Skin of body (tissue), 2 donors: ENCODE data around the gene ZBTB16. TPM values are rescaled to one million over a fixed set of nuclear protein-coding genes. Genes with fewer than 3 reads are reported as not detected.

Source experiments
- DNase-seq: peaks from one replicate; lab custom pipeline; 2025; lab: John Stamatoyannopoulos, UW
- total RNA-seq: library from RNA; depleted of rRNA; stranded (reverse); fragments of >200 nt; gene quantifications from one replicate; pipeline ENCODE4 v1.2.3, GENCODE V29; 2014

The ZBTB16 gene
- total RNA-seq, 1 donor from 2014 or later, result 25.6 TPM

DNA sequence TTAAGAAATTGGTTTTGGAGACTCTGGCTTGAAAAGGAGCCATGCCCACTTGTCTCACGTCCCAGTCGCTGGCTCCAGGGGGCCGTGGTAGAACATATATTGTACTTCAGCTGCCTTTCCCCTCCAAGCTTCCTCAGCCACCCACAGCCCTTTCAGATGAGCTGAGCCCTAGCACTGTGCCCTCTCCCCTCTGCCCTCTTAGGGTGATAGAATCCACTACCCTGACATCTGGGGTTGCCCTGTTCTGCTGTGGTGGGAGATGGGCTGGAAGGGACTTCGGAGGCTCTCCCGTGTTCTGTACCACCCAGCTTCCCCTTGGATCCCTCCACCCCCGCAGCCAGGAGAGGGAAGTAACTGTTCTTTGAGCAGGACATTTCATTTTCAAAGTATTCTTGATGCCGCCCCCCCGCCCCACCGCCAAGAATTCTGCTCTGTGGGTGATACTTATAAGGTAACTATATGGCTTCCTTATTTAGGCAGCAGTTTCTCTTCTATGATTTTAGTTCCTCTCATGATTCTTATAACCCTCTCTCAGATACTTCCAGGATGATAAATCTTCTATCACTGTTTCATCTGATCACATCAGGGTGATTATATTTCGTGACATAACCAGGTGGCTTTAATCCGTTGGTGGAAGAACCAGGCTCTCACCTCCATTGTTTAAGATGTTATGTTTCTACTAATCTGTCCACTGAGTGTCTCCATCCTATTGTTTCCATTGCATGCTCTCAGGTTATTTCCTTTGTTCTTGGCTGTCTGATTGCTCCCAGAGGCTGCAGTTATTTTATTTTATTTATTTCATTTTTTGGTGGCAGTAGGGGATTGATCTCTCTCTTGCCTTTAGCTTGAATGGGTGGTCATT lies 24.1 kb downstream of the ZBTB16 start:
- DNase-seq, result no peak

DNA sequence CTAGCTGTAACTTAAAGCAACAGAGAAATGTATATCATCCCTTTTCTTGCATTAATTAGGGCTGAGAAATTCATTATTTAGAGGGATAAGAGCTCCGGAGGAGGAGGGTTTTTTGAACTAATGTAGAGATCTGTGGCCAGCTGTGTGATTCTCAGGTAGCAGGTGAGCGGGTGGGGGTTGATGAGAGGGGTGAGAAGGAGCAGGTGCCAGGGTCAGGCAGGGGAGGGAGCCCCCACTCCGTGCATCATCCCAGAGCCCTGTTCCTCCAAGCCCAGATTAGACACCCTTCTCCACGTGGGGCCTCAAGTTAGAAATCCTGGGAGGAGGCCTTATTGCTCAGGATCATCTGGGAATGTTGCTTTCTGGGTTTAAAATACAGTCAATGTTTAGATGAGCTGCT lies 24.9 kb downstream of the ZBTB16 start:
- no peak for DNase-seq

DNA sequence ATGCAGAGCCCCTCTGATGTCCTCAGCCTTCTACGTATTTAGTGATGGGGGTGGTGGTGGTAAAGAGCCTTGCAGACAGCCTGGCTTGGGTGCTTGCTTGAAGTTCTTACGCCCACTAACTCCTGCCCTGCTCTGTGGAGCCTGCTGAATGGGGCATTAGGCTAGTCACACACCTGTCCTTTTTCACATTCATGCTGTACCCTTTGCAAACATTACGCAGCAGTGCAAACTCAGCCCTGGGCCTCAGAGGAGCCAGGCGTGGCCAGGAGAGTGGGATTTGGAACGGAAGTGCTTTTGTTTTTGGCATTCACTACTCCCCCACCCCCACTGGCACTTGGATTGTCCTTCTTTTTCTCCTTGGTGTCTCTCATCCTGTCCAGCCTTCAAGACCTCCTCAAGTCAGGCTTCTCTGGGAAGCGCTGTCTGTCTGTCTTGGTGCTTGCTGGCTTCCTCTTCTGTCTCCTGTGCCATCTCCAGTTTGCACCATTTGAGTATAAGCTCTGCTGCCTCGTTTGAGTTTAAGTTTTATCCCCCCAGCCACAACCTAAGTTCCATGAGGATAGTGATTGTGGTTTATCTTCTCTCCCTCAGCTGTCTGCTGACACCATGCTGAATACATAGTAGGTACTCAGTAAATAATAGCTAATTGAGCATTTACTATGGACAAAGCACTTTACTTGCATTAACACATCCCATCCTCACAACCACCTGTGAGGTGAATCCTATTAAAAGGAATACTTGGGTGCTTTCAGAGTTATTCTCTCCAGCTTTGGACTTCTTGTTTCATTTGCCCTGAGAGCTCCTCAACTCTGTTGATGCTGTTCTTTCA lies 26.7 kb downstream of the ZBTB16 start:
- no peak for DNase-seq

DNA sequence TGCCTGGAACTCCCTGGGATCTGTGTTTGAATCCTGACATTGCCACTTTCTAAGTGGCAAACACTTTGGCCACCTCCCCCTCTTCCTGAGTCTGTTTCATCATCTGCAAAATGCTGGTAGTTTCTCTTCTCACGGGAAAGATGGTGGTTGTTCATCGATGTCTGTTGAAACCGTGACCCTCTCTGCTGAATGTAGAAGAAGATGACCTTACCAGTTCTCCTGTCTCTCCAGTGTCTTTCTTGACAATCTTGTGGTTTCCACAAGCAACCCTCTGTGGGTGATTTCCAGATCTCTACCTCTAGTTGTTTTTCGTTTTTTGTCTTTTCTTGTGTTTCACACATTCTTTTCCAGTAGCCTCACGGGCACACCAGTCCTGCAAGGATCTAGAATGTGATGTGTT lies 27.5 kb downstream of the ZBTB16 start:
- DNase-seq, result no peak

DNA sequence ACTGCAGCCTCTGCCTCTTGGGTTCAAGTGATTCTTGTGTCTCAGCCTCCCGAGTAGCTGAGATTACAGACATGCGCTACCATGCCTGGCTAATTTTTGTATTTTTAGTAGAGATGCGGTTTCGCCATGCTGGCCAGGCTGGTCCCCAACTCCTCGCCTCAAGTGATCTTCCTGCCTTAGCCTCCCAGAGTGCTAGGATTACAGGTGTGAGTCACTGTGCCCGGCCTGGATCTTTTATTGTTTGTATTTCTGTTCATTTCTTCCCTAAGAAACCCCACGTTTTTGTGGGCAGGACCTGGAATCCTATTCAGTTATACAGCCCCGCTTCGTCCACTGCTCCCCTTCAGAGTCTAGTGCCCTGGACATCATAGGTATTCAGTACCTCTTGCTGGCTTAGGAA lies 28.7 kb downstream of the ZBTB16 start:
- DNase-seq, result no peak

DNA sequence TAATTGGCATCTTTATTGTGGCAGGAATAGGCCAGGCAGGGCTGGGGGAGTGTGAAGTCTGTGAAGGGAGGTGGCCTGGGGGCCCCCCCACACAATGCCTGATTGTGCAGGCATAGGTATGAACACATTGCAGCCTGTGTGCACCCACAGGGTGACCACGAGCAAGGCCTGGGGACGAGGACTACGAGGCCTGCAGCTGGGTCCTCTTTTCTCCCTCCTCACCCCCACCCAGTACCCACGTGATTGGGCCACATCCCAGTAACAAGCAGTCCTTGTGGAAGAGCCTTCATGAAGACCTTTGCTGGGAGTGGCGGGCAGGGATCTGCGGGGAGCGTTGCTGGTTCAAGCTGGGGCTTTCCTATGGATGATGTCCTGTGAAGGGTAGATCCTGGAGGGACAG lies 29.3 kb downstream of the ZBTB16 start:
- no peak for DNase-seq

DNA sequence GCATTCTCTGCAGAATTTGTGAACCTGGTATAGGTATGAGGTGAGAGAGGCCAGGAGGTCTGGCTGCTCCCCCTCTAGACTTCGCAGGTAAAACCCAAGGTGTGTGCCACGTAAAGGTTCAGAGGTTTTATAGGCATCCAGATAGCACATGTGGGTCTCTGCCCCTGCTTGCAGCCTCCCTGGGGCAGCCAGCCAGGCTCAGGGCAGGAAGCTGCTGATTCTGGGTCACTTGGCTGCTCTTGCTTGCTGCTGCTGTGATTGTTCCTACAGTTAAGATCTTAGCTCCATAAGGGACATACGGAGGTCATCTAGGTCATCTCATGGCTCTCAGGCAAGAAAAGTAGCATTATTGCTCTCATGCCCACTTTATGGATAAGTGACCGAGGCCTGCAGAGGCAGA lies 30.2 kb downstream of the ZBTB16 start:
- no peak for DNase-seq

DNA sequence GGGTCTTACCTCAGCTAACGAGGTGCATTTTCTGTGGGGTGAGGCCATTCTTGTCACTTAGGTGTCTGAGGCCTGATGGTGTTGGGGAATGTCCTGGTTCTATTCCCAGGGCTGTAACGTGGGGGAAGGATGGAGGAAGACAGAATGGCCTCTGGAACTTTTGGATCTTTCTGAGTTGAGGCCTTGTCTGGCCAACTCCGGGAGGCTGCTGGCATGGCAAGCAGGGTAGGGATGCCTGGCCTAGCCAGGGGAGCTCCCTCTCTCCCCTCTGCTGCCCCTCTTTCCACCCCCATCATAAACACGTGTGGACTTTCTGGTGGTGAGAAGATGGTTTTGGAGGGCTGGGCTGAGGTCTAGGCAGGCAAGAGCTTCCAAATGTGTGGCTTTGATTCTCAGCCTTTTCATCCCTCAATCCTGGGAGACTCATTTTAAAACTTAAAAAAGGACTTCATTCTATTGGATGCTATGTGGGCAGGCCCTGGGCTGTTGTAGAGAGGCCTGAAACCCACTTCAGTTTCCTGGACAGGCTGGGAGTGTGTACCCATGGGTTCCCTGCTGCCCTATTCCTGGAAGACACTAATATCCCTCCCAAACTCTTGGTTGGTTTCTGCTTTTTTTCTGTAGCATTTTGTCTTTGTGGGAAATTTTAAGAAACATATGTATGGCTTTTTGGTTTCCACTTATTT lies 30.9 kb downstream of the ZBTB16 start:
- DNase-seq, result no peak

DNA sequence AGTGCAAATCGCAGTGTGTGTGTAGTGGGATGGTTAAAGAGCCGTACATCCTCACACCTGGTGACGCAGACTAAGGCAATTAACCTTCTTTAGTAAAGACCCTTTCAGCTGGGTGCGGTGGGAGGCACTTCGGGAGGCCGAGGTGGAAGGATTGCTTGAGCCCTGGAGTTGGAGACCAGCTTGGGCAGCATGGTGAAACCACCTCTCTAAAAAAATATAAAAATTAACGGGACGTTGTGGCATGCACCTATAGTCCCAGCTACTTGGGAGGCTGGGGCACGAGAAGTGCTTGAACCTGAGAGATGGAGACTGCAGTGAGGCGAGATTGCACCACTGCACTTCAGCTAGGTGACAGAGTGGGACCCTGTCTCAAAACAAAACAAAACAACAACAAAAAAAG lies 31.5 kb downstream of the ZBTB16 start:
- no peak for DNase-seq

DNA sequence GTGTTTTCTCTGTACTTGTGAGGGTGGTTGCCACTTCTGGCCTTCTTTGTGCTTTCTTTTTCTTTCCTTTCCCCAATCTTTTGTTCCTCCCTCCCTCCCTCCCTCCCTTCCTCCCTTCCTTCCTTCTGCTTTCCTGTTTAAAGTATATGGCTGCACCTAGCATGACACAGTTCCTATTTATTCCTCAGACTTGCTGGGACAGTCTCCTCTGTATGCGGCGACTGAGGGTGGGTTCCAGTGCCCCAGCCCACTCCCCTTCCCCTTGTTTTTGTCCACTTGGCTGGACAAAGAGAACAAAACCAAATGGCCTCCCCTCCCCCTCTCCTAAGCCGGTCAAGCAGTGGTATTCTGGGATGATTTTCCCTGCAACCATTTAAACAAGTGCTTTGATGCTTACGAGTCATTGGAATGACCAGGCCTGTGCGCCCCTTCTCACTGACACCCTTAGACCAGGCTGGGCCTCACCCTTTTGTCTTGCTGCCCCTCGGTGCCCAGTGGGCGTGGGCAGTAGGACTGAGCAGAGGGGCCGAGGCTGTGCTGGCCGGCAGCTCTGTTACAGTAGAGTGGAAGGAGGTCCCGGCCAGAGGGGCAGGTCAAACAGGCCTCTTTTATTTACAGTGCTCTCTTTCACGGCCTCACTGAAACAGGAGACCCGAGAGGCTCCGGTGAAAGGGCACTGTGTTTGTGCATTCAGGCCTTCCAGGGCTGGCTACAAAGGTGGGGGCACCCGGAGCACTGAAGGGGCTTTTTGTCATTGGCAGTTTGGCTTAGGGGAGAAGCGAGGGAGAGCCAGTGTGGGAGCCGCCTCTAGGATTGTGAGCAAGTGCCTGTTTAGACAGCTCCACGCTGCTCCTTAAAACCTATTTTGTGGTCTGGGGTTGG lies 32.2 kb downstream of the ZBTB16 start:
- no peak for DNase-seq

DNA sequence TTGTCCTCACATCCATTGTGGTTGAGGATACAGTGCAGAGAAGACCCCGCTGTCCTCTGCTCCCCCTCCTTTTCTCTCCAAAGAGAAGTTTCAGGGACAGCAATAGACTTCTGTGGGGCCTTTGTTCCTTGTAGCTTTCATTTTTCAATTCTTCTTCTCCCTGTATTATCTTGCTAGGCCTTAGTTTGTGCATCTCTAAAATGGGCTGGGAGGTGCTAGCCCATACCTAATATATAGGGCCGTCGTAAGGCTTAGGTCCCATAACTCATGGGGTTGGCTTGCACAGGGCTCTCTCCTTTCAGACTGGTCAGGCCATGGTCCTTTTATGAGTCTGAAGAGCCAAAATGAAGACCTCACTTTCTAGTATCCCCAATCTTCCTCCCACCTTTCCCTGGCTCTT lies 33.0 kb downstream of the ZBTB16 start:
- DNase-seq, result no peak

DNA sequence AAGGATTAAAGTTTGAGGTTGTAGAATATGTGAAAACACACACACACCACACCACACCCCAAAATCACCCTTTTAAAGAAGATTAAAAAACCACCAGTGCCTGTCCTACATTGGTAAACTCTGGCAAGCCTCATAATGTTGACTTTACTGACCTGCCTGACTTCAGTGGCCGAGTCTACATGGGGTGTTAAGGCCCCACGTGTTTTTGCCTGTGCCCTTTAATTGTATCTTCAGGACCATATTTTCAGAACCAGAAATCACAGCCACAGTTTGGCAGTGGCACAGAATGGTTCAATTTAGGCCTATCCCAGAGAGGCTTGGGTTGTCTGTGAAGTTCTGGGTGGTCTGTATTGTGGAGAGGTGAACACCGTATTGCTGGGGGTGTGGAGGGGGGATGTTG lies 33.4 kb downstream of the ZBTB16 start:
- DNase-seq, result no peak

DNA sequence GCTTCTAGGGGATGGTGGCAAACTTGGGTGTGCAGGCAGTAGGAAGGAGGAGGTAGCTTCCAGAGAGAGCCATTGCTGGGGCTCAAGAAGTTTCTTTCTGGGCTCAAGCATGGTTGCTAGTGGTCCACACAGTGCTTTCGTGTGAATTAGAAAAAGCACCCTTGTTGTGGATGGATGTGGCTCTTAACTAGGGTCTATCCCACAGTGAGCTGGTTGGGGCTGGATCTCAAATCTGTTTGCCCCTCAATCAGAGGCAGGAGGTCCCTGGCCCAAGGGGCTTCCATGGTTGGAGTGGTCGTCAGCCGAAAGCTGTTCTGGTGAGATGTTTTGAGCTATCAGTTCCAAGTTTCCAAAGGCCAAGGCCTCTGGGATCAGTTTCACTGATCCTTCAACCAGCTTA lies 35.0 kb downstream of the ZBTB16 start:
- no peak for DNase-seq

DNA sequence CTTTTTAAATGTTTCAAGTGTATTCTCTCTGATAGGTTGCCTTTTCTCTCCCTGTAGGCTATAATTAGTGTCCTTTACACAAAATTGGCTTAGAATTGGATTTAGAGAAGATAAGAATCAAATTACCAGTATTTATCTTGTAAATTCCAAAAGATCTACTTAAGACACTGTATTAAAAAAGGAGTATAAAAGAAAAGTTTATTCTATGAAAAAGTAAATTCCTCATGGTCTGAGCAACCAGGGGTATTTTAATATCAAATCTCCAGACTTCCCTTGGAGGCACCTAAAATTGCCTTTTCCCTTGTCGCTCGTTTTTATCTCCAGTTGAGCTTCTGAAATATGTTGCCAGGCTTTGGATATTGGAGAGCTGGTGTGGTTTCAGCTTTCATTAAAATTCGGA lies 36.4 kb downstream of the ZBTB16 start:
- no peak for DNase-seq

DNA sequence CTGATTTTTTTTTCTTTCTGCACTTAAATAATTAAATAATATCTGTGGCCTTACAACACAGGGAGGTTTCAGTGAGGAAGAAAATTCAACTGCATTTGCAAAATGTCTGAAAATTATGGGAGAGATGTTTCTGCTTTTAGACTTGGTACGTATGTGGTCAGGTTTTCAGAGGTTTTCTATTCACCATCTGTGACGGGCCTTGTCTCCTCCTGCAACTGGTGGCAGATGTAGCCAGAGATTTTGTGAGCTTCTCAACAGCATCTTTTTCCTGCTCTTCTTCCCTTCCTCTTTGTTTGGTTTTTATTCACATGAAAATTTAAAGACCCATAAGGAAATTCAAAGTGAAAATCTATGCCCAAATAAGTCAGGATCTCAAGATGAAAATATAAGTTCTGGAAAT lies 38.3 kb downstream of the ZBTB16 start:
- no peak for DNase-seq

DNA sequence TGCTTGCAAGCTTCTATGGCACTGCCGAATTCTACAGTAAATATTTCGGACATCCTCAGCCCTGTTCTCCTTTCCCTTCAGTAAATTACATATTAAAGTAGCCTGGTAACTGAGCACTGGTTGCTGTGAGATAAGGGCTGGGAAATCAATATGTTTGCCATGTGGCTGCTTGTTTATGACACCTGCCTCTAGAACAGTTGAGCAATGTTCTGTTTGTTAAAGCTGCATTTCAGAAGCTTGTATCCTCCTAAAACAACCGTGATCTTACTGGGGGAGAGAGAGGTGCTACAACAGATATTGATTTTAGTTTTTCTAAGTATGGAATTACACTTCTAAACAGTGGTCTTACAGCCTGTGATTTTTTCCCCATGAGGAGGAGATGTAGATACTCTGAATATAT lies 39.4 kb downstream of the ZBTB16 start:
- no peak for DNase-seq

DNA sequence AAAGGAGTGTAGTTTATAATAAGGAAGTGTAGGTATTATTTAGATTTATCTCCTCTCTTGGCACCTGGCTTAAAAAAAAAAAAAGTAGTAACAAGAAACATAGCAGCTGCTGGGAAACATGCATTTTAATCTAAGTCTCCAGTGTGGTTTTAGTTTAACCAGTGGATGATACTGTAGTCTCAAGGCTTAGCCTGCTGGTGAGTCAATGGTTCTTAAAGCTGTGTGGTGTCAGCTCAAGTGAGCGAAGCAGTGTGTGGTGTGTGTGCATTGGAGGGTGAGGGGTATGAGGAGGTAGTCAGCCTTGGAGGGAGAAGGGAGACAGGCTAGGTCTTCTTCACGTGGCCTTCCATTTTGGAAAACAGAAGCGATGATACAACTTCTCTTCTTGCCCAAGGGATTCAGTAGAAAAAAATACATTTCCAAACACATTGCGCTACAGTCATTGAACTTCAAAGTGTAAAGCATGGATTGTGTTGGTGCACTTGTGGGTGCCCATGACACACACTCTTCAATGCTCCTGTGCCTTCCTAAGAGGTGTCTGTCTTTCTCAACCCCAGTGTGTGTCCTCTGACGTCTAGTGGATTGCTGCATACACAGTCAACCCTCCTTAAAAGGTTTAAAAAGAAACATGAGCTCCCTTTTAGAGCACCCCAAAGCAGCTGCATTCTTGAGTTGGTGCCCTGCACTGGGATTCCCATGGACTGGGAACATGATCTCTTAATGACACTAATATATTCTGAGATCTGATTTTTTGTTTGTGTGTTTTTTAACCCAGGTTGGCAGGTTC lies 40.1 kb downstream of the ZBTB16 start:
- DNase-seq, result no peak

DNA sequence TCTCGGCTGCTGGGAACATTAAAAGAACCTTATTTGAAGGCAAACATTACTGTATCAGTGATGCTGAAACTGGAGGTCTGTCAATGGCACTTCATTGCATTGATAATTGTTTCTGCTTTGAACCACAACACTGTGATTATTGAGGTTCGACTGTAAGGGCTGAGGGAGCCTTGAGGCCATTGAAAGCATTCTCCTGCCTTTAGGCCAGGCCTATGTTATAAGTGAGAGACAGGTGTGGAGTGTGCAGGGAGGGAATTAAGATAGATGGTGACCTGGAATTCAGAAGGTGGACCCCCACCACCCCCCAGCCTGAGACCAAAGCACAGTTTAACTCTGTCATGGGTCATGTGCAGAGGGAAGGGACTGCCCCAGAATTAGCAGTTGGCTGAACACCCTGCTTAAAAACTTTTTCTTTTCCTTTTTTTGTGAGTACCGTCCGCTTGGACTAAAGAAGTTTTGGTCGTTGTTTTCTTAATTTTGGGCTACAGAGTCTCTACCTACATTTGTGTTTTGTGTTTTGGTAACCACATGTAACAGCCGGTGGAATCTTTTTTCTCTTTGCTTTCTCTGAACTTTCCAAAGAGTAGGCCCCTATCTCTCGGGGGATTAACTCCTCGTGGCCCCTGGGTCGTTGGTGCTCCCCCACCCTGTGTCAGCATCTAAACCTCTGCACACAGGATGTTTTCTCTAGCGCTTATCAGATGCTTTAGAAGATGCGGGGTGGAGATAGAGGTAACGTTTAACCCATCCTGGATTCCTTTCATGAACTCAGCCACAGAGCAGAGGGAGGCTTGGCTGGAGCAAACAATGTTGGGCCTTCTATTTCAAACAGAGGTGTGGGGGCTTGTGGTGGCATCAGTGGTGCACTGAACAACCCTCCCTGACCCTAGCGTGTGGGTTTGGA lies 43.7 kb downstream of the ZBTB16 start:
- DNase-seq, result no peak

DNA sequence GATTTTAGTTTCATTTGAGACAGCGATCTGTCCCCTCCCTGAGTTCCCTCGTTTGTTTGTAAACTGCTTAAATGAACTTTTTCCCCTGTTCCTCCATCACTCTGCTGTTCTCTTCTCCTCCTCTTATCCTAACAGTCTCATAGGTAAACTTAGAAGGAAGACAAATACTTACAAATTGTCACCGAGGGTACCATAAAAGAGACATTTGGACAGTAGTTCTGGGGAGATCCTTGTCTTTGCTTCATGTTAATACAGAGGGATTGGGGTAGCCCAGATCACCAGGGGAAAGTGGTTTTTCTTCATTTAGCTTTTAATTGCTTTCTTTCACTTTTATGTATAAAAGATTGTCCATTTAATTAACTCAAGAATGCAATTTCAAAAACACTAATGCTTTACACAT lies 46.1 kb downstream of the ZBTB16 start:
- no peak for DNase-seq
